HAP-1 (cell line): Measurements from ENCODE around the gene POLD3.

Experiments used
- DNase-seq, 2 experiments: peaks; one replicate each; pipeline ENCODE4 v3.0.0-alpha.2; 2016 to 2020; ENCODE audit warnings: low spot score in 2 of 2
- H3K27me3 ChIP-seq: fragments of 250-450 bp; sonication (Bioruptor Pico); 2 replicates; pipeline ENCODE4 v1.5.1; 2020; ENCODE audit warnings: low read depth, mild to moderate bottlenecking, moderate library complexity
- H3K36me3 ChIP-seq: fragments of 250-450 bp; sonication (Bioruptor Pico); replicated peaks from 2 replicates; pipeline ENCODE4 v1.5.1; 2020; ENCODE audit warnings: mild to moderate bottlenecking
- H3K4me1 ChIP-seq: fragments of 250-450 bp; sonication (Bioruptor Pico); 2 replicates; pipeline ENCODE4 v1.5.1; 2020; ENCODE audit warnings: mild to moderate bottlenecking
- H3K4me3 ChIP-seq: fragments of 250-450 bp; sonication (Bioruptor Pico); 2 replicates; pipeline ENCODE4 v1.5.1; 2020; ENCODE audit warnings: mild to moderate bottlenecking, moderate library complexity
- H3K9me3 ChIP-seq: fragments of 250-450 bp; sonication (Bioruptor Pico); 2 replicates; pipeline ENCODE4 v1.5.1; 2020; ENCODE audit warnings: mild to moderate bottlenecking, moderate library complexity
- in situ Hi-C: fragments of 300-500 bp; cut with MboI; formaldehyde crosslinking; loops from 3 replicates; pipeline ENCODE4 v1.14.3; 2020; ENCODE audit warnings: low sequenced_read_pairs, inconsistent platforms, mixed read lengths

Gene POLD3

DNA sequence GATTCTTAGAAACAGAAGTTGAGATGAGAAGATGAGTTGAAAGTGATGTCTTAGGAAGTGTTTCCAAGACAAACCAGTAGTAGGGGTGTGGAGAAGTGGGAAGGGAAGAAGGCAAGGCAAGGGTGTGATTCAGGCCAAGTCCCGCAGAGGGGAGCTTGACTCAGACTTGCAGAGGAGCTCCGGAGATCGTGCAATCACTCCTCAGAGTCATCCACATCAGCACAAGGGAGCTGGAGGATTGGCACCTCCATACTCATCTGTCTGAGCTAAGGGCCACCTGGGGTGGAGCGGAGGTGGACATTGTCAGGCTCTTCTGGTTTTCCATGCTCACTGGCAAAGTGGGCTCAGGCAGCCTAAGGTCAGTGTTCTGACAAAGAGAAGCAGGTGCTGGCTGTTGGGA, 94.4 kb downstream of the POLD3 start:
- Histone ChIP-seq H3K36me3 (no peaks in the 10 kb centered on the region), H3K4me1 (no peaks in the 10 kb centered on the region; the same call in 1 of the 2 replicates), H3K9me3 (no peaks in the 10 kb centered on the region), H3K27me3 (no peaks in the 10 kb centered on the region), H3K4me3 (no peak overlapping the region)
- in situ Hi-C loops, result no loop called here
- DNase-seq, result no peak

DNA sequence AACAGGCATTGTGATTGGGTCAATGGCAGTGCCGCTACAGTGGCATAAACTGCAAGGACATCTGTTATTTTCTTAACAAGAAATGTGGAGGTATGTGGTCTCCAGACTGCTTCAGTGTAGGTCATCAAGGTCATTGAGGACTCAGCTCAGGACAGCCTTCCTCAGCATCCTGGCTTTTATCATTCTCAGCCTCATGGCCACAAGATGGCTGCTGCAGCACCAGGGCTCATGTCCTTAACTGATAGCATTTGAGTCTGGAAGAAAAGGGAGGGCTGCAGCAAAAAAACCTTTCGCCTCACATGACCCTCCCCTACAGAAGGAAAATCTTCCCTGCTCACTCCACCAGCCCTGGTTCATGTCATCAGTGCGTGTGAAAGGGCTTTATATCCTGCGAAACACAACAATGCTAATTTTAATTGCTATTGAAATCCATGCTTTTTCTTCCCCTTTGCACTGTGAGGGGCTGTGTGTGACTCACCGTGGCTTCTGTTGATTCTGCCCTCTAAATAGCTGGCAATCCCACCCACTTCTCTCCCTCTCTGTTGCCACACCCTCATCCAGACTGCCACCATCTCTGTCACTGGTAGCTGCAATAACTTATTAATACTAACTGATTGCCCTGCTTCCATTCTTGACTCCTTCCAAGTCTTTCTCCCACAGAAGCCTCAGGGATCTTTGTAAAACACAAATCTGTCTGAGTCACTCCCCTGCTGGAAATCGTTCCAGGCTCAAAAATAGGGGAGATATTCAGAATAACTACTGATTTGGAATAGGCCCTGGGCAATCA, 95.0 kb downstream of the POLD3 start:
- H3K27me3 ChIP-seq, result no peaks in the 10 kb centered on the region
- in situ Hi-C loops, result no loop called here
- no peaks in the 10 kb centered on the region for H3K36me3 ChIP-seq
- H3K4me3 ChIP-seq, result no peak overlapping the region
- no peaks in the 10 kb centered on the region; the same call in 1 of the 2 replicates for H3K4me1 ChIP-seq
- H3K9me3 ChIP-seq, result no peaks in the 10 kb centered on the region
- DNase-seq, result peak; percentile 13 to 20

DNA sequence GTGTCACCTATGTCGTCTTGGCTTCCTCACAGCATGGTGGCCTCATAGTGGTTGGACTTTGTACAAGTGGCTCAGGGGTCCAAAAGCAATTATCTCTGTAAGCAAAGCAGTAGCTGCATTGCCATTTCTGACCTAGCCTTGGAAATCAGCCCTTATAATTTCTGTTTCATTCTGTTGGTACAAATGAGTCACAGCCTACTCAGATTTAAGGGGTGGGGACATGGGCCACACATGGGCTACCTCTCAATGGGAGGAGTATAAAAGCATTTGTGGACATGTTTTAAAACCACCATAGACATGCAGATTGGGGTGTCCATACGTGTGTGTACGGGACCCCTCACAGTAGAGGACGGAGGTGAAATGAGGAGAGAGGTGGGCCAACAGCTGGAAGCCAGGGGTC, 97.3 kb downstream of the POLD3 start:
- no peaks in the 10 kb centered on the region for H3K27me3 ChIP-seq
- DNase-seq, result no peak
- no peak overlapping the region for H3K4me3 ChIP-seq
- no peaks in the 10 kb centered on the region; the same call in 1 of the 2 replicates for H3K4me1 ChIP-seq
- in situ Hi-C loops, result no loop called here
- H3K9me3 ChIP-seq, result no peaks in the 10 kb centered on the region
- no peaks in the 10 kb centered on the region for H3K36me3 ChIP-seq

DNA sequence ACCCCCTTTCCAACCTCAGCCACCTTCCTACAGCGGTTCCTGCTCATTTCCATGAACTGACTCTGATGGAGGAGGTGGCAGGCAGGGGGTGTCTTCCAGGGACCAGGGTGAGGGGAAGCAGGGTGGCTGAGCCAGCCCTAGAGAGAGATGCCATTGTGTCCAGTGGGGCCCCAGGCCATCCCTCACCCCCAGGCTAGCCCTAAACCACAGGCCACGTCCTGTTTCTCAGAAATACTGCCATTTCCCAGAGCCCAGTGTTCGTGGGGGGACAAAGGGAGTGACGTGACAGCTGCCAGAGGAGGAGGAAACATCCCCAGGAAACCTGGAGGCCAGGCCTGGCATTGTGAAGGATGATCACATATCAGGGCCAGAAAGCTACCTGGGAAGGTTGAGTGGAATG, 99.4 kb downstream of the POLD3 start:
- Histone ChIP-seq H3K9me3 (no peaks in the 10 kb centered on the region), H3K4me1 (no peaks in the 10 kb centered on the region; the same call in 1 of the 2 replicates)
- in situ Hi-C loops, result no loop called here

More for the DNA sequence above, 99.4 kb downstream of the POLD3 start:
- Histone ChIP-seq H3K27me3 (no peaks in the 10 kb centered on the region), H3K4me3 (no peak overlapping the region), H3K36me3 (no peaks in the 10 kb centered on the region)
- DNase-seq, result no peak
